Measurements from ENCODE around the gene C10orf67.

GRCh38 chr10:23217471-23217870, 127.1 kb downstream of the C10orf67 start:
- TF ChIP-seq GATA2 (IDR thresholded peaks at IDR 0.05; ENCODE audit: low read depth, low read length) (no peak), GATA3 (IDR thresholded peaks at IDR 0.05; ENCODE audit: low read depth, low read length) (no peak)
